Astrocyte (in vitro differentiated cells and primary cell): ENCODE results near the gene SMYD2. TPM values are rescaled to one million over a fixed set of nuclear protein-coding genes. Genes with fewer than 3 reads are reported as not detected.

ENCODE experiments used
- DNase-seq: peaks from one replicate; pipeline ENCODE4 v3.0.0-alpha.2; 2010; ENCODE audit warnings: low read depth
- FAIRE-seq: peaks from 2 replicates; lab custom pipeline; 2011; peaks lifted over from hg19 to GRCh38; lab: Jason Lieb, UNC
- H2AFZ ChIP-seq: 2 replicates; pipeline ENCODE4 v1.6.0; 2012; ENCODE audit warnings: low read depth, low read length, inconsistent platforms
- H3K27ac ChIP-seq: 2 replicates; pipeline ENCODE4 v1.5.1; 2011; ENCODE audit warnings: low read depth, low read length, inconsistent platforms
- H3K27me3 ChIP-seq: 2 replicates; pipeline ENCODE4 v1.6.0; 2011; ENCODE audit warnings: low read length, inconsistent platforms; ENCODE audit not compliant: insufficient read depth
- H3K36me3 ChIP-seq: 2 replicates; pipeline ENCODE4 v1.5.1; 2011; ENCODE audit warnings: low read length, inconsistent platforms; ENCODE audit not compliant: insufficient read depth
- H3K4me1 ChIP-seq: 2 replicates; pipeline ENCODE4 v1.5.1; 2011; ENCODE audit warnings: low read length, inconsistent platforms; ENCODE audit not compliant: insufficient read depth
- H3K4me2 ChIP-seq: 2 replicates; pipeline ENCODE4 v1.6.0; 2012; ENCODE audit warnings: low read length, inconsistent platforms
- H3K4me3 ChIP-seq: 2 replicates; pipeline ENCODE4 v1.5.1; 2011; ENCODE audit warnings: low read depth, mild to moderate bottlenecking, low read length, inconsistent platforms; ENCODE audit not compliant: insufficient read depth
- H3K79me2 ChIP-seq: 2 replicates; pipeline ENCODE4 v1.6.0; 2012; ENCODE audit warnings: mild to moderate bottlenecking, low read length, inconsistent platforms; ENCODE audit not compliant: insufficient read depth
- H3K9ac ChIP-seq: 2 replicates; pipeline ENCODE4 v1.6.0; 2012; ENCODE audit warnings: mild to moderate bottlenecking, low read length, inconsistent platforms
- H3K9me3 ChIP-seq: 2 replicates; pipeline ENCODE4 v1.5.1; 2012; ENCODE audit warnings: low read depth, mild to moderate bottlenecking, low read length, inconsistent platforms; ENCODE audit not compliant: insufficient read depth
- H4K20me1 ChIP-seq: 2 replicates; pipeline ENCODE4 v1.6.0; 2012; ENCODE audit warnings: low read length, inconsistent platforms; ENCODE audit not compliant: insufficient read depth
- H3K27ac Mint-ChIP-seq: one replicate; pipeline ENCODE4 v1.8.0; 2021; ENCODE audit warnings: mild to moderate bottlenecking, mixed read lengths; ENCODE audit not compliant: unreplicated experiment
- H3K27me3 Mint-ChIP-seq: one replicate; pipeline ENCODE4 v1.8.0; 2021; ENCODE audit warnings: low read depth, mixed read lengths; ENCODE audit not compliant: unreplicated experiment
- H3K36me3 Mint-ChIP-seq: one replicate; pipeline ENCODE4 v1.8.0; 2021; ENCODE audit warnings: low read depth, mixed read lengths; ENCODE audit not compliant: unreplicated experiment
- H3K4me1 Mint-ChIP-seq: one replicate; pipeline ENCODE4 v1.8.0; 2021; ENCODE audit warnings: low read depth, mixed read lengths; ENCODE audit not compliant: unreplicated experiment
- H3K4me3 Mint-ChIP-seq: one replicate; pipeline ENCODE4 v1.8.0; 2021; ENCODE audit warnings: mild to moderate bottlenecking, moderate library complexity, mixed read lengths; ENCODE audit not compliant: unreplicated experiment
- H3K9me3 Mint-ChIP-seq: one replicate; pipeline ENCODE4 v1.8.0; 2021; ENCODE audit warnings: mild to moderate bottlenecking, mixed read lengths; ENCODE audit not compliant: unreplicated experiment
- CTCF ChIP-seq: IDR thresholded peaks from 2 replicates; pipeline ENCODE4 v1.5.1; 2011; ENCODE audit warnings: low read depth, mild to moderate bottlenecking, inconsistent platforms, low read length, moderate library complexity; ENCODE audit not compliant: insufficient read depth
- EZH2 ChIP-seq: IDR thresholded peaks from 2 replicates; pipeline ENCODE4 v1.6.1; 2012; ENCODE audit warnings: mild to moderate bottlenecking, low read length, inconsistent platforms; ENCODE audit not compliant: insufficient read depth
- total RNA-seq: library from RNA; stranded (reverse); gene quantifications from 2 replicates; pipeline ENCODE4 v1.2.1, GENCODE V29; 2021

SMYD2 gene
- total RNA-seq, 1 donor from 2014 or later: 38.6 TPM

DNA sequence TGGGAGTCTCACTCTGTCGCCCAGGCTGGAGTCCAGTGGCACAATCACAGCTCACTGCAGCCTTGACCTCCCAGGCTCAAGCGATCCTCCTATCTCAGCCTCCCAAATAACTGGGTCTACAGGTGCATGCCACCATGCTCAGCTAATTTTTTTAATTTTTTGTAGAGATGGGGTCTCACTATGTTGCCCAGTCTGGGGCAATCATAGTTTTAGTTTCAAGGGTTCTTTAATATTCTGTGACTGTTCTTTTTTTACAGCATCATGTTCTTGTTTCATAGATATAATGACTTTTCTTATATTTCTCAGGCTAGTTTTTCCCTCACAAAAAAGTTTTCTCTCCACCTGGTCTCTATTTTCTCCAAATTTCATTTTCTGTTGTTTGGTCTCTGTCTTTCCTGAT lies 25.4 kb upstream of the SMYD2 start:
- no peak overlapping the region for H3K27ac ChIP-seq
- FAIRE-seq (no peak), DNase-seq (no peak)
- peaks cover 9% of the 10 kb centered on the region for H3K4me1 ChIP-seq
- no peaks in the 10 kb centered on the region for H3K79me2 ChIP-seq
- H3K4me2 ChIP-seq: no peak overlapping the region
- no peak overlapping the region for H3K4me3 Mint-ChIP-seq
- H3K4me3 ChIP-seq: no peak overlapping the region
- no peak overlapping the region for H2AFZ ChIP-seq
- no peak overlapping the region for H3K9ac ChIP-seq
- no peaks in the 10 kb centered on the region for H4K20me1 ChIP-seq
- H3K36me3 Mint-ChIP-seq: no peaks in the 10 kb centered on the region
- no peaks in the 10 kb centered on the region for H3K27me3 ChIP-seq
- peaks cover 9% of the 10 kb centered on the region for H3K4me1 Mint-ChIP-seq
- no peaks in the 10 kb centered on the region for H3K9me3 ChIP-seq
- H3K27ac Mint-ChIP-seq: no peak overlapping the region
- peaks cover 4% of the 10 kb centered on the region for H3K9me3 Mint-ChIP-seq
- no peak for TF ChIP-seq EZH2
- TF ChIP-seq CTCF: no peak
- no peaks in the 10 kb centered on the region for H3K27me3 Mint-ChIP-seq
- H3K36me3 ChIP-seq: no peaks in the 10 kb centered on the region

DNA sequence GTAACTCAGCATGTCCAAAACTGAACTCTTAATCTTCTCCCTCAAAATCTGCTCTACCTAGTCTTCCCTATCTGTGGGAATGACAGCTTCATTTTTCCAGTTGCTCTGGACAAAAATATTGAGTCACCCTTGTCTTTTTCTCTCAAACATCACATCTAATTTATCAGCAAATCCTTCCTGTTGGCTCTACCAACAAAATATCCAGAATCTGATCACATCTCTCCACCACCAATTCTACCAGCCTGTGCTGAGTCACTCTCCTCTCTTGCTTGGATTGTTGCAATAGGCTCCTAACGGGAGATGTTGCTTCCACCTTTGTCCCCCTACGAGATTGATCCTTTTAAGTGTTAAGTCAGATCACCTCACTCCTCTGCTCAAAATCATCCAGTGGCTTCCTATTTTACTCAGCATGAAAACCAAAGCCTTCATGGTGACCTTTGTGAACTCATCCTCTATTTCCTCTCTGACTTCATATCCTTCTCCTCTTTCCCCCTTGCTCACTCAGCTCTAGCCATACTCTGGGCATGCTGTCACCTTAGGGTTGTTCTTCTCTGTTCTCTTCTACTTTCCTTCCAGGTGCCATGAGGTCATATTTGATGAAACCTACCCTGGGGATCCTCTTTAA lies 21.5 kb upstream of the SMYD2 start:
- FAIRE-seq: no peak
- no peak overlapping the region for H3K27ac ChIP-seq
- H4K20me1 ChIP-seq: no peaks in the 10 kb centered on the region
- H3K36me3 Mint-ChIP-seq: no peaks in the 10 kb centered on the region
- peaks cover 2% of the 10 kb centered on the region for H3K27me3 ChIP-seq
- H3K9me3 Mint-ChIP-seq: peaks cover 4% of the 10 kb centered on the region
- H3K9ac ChIP-seq: no peak overlapping the region
- DNase-seq: no peak
- H3K27ac Mint-ChIP-seq: peak overlapping the region; percentile 42
- peaks cover 8% of the 10 kb centered on the region for H3K27me3 Mint-ChIP-seq
- TF ChIP-seq EZH2 (no peak), CTCF (no peak)
- no peaks in the 10 kb centered on the region for H3K9me3 ChIP-seq
- H3K4me2 ChIP-seq: peak overlapping the region; percentile 38
- H2AFZ ChIP-seq: peak overlapping the region; percentile 39
- peaks cover 12% of the 10 kb centered on the region for H3K4me1 Mint-ChIP-seq
- H3K4me3 Mint-ChIP-seq: no peak overlapping the region
- H3K4me1 ChIP-seq: peaks cover 12% of the 10 kb centered on the region
- H3K79me2 ChIP-seq: no peaks in the 10 kb centered on the region
- H3K4me3 ChIP-seq: no peak overlapping the region
- H3K36me3 ChIP-seq: no peaks in the 10 kb centered on the region

DNA sequence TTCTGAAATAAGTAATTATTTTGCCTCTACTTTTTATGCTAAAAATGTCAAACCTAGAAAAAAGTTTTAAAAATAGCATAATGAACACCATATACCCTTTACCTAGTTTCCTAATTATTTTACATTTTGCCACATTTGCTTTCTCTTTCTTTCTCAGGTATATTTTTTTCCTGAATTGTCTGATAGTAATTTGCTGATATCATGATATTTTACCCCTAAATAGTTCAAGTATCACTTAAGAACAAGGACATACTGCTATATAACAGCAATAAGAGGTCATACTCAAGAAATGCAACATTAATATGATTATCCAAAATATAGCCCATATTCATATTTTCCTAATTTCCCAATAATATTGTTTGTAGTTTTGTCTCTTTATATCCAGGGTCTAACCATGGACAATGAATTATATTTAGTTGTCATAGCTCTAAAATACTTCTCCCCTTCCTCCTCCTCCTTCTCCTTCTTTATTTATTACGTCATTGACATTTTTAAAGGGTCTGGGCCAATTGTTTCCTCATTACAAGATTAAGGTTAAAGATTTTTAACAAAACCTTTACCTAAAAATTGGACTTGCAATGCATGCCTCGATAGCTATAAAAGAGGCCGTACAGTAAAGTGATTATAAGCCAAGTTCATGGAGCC lies 20.3 kb upstream of the SMYD2 start:
- no peak for TF ChIP-seq CTCF
- no peak for TF ChIP-seq EZH2
- no peak overlapping the region for H3K4me3 Mint-ChIP-seq
- peaks cover 8% of the 10 kb centered on the region for H3K27me3 Mint-ChIP-seq
- H3K79me2 ChIP-seq: no peaks in the 10 kb centered on the region
- H3K9me3 Mint-ChIP-seq: no peaks in the 10 kb centered on the region
- no peaks in the 10 kb centered on the region for H3K36me3 ChIP-seq
- no peak overlapping the region for H3K4me3 ChIP-seq
- H3K9me3 ChIP-seq: no peaks in the 10 kb centered on the region
- H3K27ac ChIP-seq: no peak overlapping the region
- no peak overlapping the region for H3K9ac ChIP-seq
- no peaks in the 10 kb centered on the region for H3K36me3 Mint-ChIP-seq
- DNase-seq (no peak), FAIRE-seq (no peak)
- H3K4me1 ChIP-seq: peaks cover 12% of the 10 kb centered on the region
- H2AFZ ChIP-seq: no peak overlapping the region
- peak overlapping the region; percentile 72 for H3K4me2 ChIP-seq
- H4K20me1 ChIP-seq: no peaks in the 10 kb centered on the region
- H3K27ac Mint-ChIP-seq: no peak overlapping the region
- H3K4me1 Mint-ChIP-seq: peaks cover 12% of the 10 kb centered on the region
- peaks cover 2% of the 10 kb centered on the region for H3K27me3 ChIP-seq
